ENCODE results near the gene PHLDA3.

Gene PHLDA3

GRCh38 chr1:201466492-201466891 lies 2.5 kb downstream of the PHLDA3 start:
- no peak for DNase-seq (ENCODE audit: low spot score)
- TF ChIP-seq CTCF (IDR thresholded peaks at IDR 0.05; ENCODE audit: borderline replicate concordance, control extremely low read depth, extremely low read depth, insufficient read depth, missing control alignments): no peak
- in situ Hi-C loops (cut with MboI; ENCODE audit: low sequenced_read_pairs, unreplicated experiment): no loop called here

GRCh38 chr1:201465698-201466290 lies 3.2 kb downstream of the PHLDA3 start:
- in situ Hi-C loops (cut with MboI; ENCODE audit: low sequenced_read_pairs, unreplicated experiment): no loop called here
- DNase-seq (ENCODE audit: low spot score): no peak
- no peak for TF ChIP-seq CTCF (IDR thresholded peaks at IDR 0.05; ENCODE audit: borderline replicate concordance, control extremely low read depth, extremely low read depth, insufficient read depth, missing control alignments)

GRCh38 chr1:201463071-201463552 lies 5.9 kb downstream of the PHLDA3 start:
- no peak for DNase-seq (ENCODE audit: low spot score)
- in situ Hi-C loops (cut with MboI; ENCODE audit: low sequenced_read_pairs, unreplicated experiment): no loop called here
- peak; percentile 10 for TF ChIP-seq CTCF (IDR thresholded peaks at IDR 0.05; ENCODE audit: borderline replicate concordance, control extremely low read depth, extremely low read depth, insufficient read depth, missing control alignments)

- no peak for DNase-seq (ENCODE audit: low spot score)
- in situ Hi-C loops (cut with MboI; ENCODE audit: low sequenced_read_pairs, unreplicated experiment): no loop called here
- no peak for TF ChIP-seq CTCF (IDR thresholded peaks at IDR 0.05; ENCODE audit: borderline replicate concordance, control extremely low read depth, extremely low read depth, insufficient read depth, missing control alignments)
These were observed 7.1 kb downstream of the PHLDA3 start for GRCh38 chr1:201461645-201462441.

GRCh38 chr1:201460814-201461644 lies 8.0 kb downstream of the PHLDA3 start:
- in situ Hi-C loops (cut with MboI; ENCODE audit: low sequenced_read_pairs, unreplicated experiment): no loop called here
- no peak for DNase-seq (ENCODE audit: low spot score)
- no peak for TF ChIP-seq CTCF (IDR thresholded peaks at IDR 0.05; ENCODE audit: borderline replicate concordance, control extremely low read depth, extremely low read depth, insufficient read depth, missing control alignments)

- no peak for DNase-seq (ENCODE audit: low spot score)
- in situ Hi-C loops (cut with MboI; ENCODE audit: low sequenced_read_pairs, unreplicated experiment): no loop called here
- TF ChIP-seq CTCF (IDR thresholded peaks at IDR 0.05; ENCODE audit: borderline replicate concordance, control extremely low read depth, extremely low read depth, insufficient read depth, missing control alignments): no peak
These were observed 9.2 kb downstream of the PHLDA3 start for GRCh38 chr1:201459775-201460174.
